ENCODE measurements around the gene CRB3. TPM values are rescaled to one million over a fixed set of nuclear protein-coding genes. Genes with fewer than 3 reads are reported as not detected.

Gene CRB3
- total RNA-seq, 2 experiments from 2014 or later, result 7.9 to 9.4 TPM

DNA sequence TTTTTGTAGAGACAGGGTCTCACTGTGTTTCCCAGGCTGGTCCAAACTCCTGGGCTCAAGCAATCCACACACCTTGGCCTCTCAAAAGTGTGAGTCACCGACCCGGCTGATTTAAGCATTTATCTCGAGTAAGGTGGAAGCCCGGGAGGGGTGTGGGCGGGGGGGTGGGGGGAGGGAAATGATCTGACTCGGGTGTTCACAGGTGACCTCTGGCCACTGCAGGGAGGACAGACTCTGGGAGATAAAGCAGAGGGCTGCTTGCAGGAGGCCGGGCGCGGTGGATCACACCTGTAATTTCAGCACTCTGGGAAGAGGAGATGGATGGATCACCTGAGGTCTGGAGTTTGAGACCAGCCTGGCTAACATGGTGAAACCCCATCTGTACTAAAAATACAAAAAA is 9.6 kb downstream of the CRB3 start:
- peaks cover 68% of the 10 kb centered on the region for H3K36me3 ChIP-seq (ENCODE audit: insufficient read depth, low read length)
- Mint-ChIP-seq H3K4me3 (no peak overlapping the region), H3K9me3 (no peaks in the 10 kb centered on the region), H3K27me3 (no peaks in the 10 kb centered on the region), H3K4me1 (ENCODE audit: low read depth) (peaks cover 5% of the 10 kb centered on the region), H3K27ac (no peak overlapping the region), H3K36me3 (ENCODE audit: low read depth) (peaks cover 43% of the 10 kb centered on the region)
- DNase-seq (no peak), ATAC-seq (ENCODE audit: poor library complexity) (no peak)
- no peaks in the 10 kb centered on the region for H3K27me3 ChIP-seq (ENCODE audit: control insufficient read depth in 1 of 2, insufficient read depth in 2 of 2, low read length in 2 of 2)
- no peak overlapping the region for H3K27ac ChIP-seq (ENCODE audit: low read depth in 1 of 2, low read length in 2 of 2)
- no peak overlapping the region for H3K4me3 ChIP-seq (ENCODE audit: low read length)
- intact Hi-C loops (cut with DNase I, micrococcal nuclease), result no loop called here
- peaks cover 0 to 11% of the 10 kb centered on the region in 2 experiments for H3K9me3 ChIP-seq (ENCODE audit: control insufficient read depth in 1 of 2, insufficient read depth in 1 of 2, low read length in 2 of 2)
- ChIA-PET CTCF (no interaction called here), POLR2A (interaction anchor here (0.6 kb wide), 1 partner anchor 112 kb away, joined by 3 read pairs; the partner anchor contains the start of gene CLPP)
- TF ChIP-seq, protein P1, sequence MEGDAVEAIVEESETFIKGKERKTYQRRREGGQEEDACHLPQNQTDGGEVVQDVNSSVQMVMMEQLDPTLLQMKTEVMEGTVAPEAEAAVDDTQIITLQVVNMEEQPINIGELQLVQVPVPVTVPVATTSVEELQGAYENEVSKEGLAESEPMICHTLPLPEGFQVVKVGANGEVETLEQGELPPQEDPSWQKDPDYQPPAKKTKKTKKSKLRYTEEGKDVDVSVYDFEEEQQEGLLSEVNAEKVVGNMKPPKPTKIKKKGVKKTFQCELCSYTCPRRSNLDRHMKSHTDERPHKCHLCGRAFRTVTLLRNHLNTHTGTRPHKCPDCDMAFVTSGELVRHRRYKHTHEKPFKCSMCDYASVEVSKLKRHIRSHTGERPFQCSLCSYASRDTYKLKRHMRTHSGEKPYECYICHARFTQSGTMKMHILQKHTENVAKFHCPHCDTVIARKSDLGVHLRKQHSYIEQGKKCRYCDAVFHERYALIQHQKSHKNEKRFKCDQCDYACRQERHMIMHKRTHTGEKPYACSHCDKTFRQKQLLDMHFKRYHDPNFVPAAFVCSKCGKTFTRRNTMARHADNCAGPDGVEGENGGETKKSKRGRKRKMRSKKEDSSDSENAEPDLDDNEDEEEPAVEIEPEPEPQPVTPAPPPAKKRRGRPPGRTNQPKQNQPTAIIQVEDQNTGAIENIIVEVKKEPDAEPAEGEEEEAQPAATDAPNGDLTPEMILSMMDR (IDR thresholded peaks at IDR 0.05), result no peak
- H3K4me1 ChIP-seq (ENCODE audit: insufficient read depth, low read length), result peaks cover 14% of the 10 kb centered on the region

- peaks cover 32% of the 10 kb centered on the region for H3K4me1 ChIP-seq (ENCODE audit: insufficient read depth, low read length)
- Mint-ChIP-seq H3K27me3 (no peaks in the 10 kb centered on the region), H3K36me3 (ENCODE audit: low read depth) (peaks cover 31% of the 10 kb centered on the region), H3K27ac (peak overlapping the region; percentile 33), H3K4me3 (peak overlapping the region; percentile 38), H3K4me1 (ENCODE audit: low read depth) (peaks cover 21% of the 10 kb centered on the region), H3K9me3 (no peaks in the 10 kb centered on the region)
- intact Hi-C loops (cut with DNase I, micrococcal nuclease), result no loop called here
- DNase-seq (peak in 1 of 14 experiments; percentile 38), ATAC-seq (ENCODE audit: poor library complexity) (no peak)
- peaks cover 67% of the 10 kb centered on the region for H3K36me3 ChIP-seq (ENCODE audit: insufficient read depth, low read length)
- TF ChIP-seq, protein P1 (IDR thresholded peaks at IDR 0.05), result no peak
- H3K27ac ChIP-seq (ENCODE audit: low read depth in 1 of 2, low read length in 2 of 2), result no peak overlapping the region
- POLR2A ChIA-PET, result no interaction called here
- peaks cover 0 to 11% of the 10 kb centered on the region in 2 experiments for H3K9me3 ChIP-seq (ENCODE audit: control insufficient read depth in 1 of 2, insufficient read depth in 1 of 2, low read length in 2 of 2)
- CTCF ChIA-PET, result no interaction called here
- no peaks in the 10 kb centered on the region for H3K27me3 ChIP-seq (ENCODE audit: control insufficient read depth in 1 of 2, insufficient read depth in 2 of 2, low read length in 2 of 2)
- no peak overlapping the region for H3K4me3 ChIP-seq (ENCODE audit: low read length)
These were observed 11.4 kb downstream of the CRB3 start for GRCh38 chr19:6475321-6476108.

DNA sequence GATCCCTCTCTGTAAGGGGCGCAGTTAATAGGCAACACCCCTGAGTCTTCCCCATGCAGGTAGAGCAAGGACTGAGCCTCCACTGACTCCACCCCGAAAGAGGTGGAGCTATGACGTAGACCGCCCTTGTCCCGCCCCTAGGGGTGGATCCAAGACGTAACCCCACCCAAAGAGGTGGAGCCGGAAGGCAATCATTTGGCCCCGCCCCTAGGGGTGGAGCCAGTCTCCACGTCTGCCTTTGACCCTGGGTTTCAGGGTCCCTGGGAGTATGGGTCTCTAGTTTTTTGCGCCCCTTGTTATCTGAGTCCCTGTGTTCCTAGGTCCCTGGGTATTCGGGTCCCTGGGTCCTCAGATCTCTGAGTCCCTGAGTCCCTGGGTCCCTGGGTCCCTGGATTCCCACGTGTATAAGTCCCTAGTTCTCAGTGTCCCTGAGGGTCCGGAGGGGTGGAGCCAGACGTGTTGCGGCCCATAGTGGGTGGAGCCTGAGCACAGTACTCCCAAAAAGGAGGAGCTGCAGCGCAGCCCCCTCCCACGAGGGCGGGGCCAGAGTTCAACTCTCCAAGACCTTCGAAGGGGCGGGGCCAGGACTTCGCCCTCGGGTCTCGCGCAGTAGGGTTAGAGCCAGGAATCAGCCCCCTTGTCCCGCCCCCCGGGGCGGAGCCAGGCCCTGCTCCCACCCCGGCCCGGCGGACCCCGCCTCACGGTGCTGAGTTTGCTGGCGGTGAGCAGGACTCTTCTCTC is 12.3 kb downstream of the CRB3 start:
- TF ChIP-seq, protein P1 (IDR thresholded peaks at IDR 0.05), result no peak
- Histone ChIP-seq H3K36me3 (ENCODE audit: insufficient read depth, low read length) (peaks cover 61% of the 10 kb centered on the region), H3K27me3 (ENCODE audit: control insufficient read depth in 1 of 2, insufficient read depth in 2 of 2, low read length in 2 of 2) (no peaks in the 10 kb centered on the region), H3K4me1 (ENCODE audit: insufficient read depth, low read length) (peaks cover 39% of the 10 kb centered on the region), H3K9me3 (ENCODE audit: control insufficient read depth in 1 of 2, insufficient read depth in 1 of 2, low read length in 2 of 2) (peaks cover 0 to 11% of the 10 kb centered on the region in 2 experiments), H3K27ac (ENCODE audit: low read depth in 1 of 2, low read length in 2 of 2) (peak overlapping the region in 1 of 2 donors; percentile 14), H3K4me3 (ENCODE audit: low read length) (no peak overlapping the region)
- Mint-ChIP-seq H3K36me3 (ENCODE audit: low read depth) (peaks cover 32% of the 10 kb centered on the region), H3K4me3 (peak overlapping the region; percentile 38), H3K9me3 (no peaks in the 10 kb centered on the region), H3K4me1 (ENCODE audit: low read depth) (peaks cover 29% of the 10 kb centered on the region), H3K27ac (peak overlapping the region; percentile 33), H3K27me3 (no peaks in the 10 kb centered on the region)
- DNase-seq (peak in 13 of 14 experiments; percentile 20 to 82 (median 58)), ATAC-seq (ENCODE audit: poor library complexity) (peak; percentile 98)
- ChIA-PET POLR2A (no interaction called here), CTCF (no interaction called here)
- intact Hi-C loops (cut with DNase I, micrococcal nuclease), result no loop called here

All from CD4-positive, alpha-beta T cell (primary cell).